Uterus (tissue), 4 donors: ENCODE measurements around the gene PRR11. TPM values are rescaled to one million over a fixed set of nuclear protein-coding genes. Genes with fewer than 3 reads are reported as not detected.

ENCODE experiments used
- DNase-seq, 2 donors: peaks; one replicate each; pipeline ENCODE4 v3.0.0-alpha.2; 2019 to 2020
- H3K27ac ChIP-seq, 2 donors: fragments of 200-600 bp; sonication (generic); 1 replicate in 1 of 2; 2 replicates in 1 of 2; pipeline ENCODE4 v1.5.1; 2016 to 2018
- H3K27me3 ChIP-seq, 2 donors: fragments of 200-600 bp; sonication (generic); one replicate each; pipeline ENCODE4 v1.5.1; 2018 to 2019; ENCODE audit warnings: control low read depth in 1 of 2
- H3K36me3 ChIP-seq, 2 donors: fragments of 200-600 bp; sonication (generic); one replicate each; pipeline ENCODE4 v1.5.1; 2019; ENCODE audit warnings: control low read depth in 1 of 2
- H3K4me1 ChIP-seq, 2 donors: fragments of 200-600 bp; sonication (generic); one replicate each; pipeline ENCODE4 v1.5.1; 2018 to 2019; ENCODE audit warnings: control low read depth in 1 of 2
- H3K4me3 ChIP-seq, 2 donors: fragments of 200-600 bp; sonication (generic); 1 replicate in 1 of 2; 2 replicates in 1 of 2; pipeline ENCODE4 v1.5.1; 2018 to 2019; ENCODE audit warnings: mild to moderate bottlenecking in 1 of 2
- H3K9me3 ChIP-seq, 2 donors: fragments of 200-600 bp; sonication (generic); one replicate each; pipeline ENCODE4 v1.5.1; 2019; ENCODE audit warnings: control low read depth in 1 of 2
- CTCF ChIP-seq, 4 experiments: fragments of 200-600 bp in 2 of 4; fragments of 450-650 bp in 2 of 4; sonication (generic) in 2 of 4; IDR thresholded peaks; one replicate each; pipeline ENCODE4 v1.5.1; 2016 to 2019; ENCODE audit warnings: antibody characterized with exemption in 4 of 4, mild to moderate bottlenecking in 2 of 4, moderate library complexity in 1 of 4
- POLR2A ChIP-seq, 2 donors: fragments of 450-650 bp; IDR thresholded peaks; one replicate each; pipeline ENCODE4 v1.6.1; 2016; ENCODE audit warnings: antibody characterized with exemption in 2 of 2, mild to moderate bottlenecking in 1 of 2, moderate library complexity in 1 of 2
- intact Hi-C: fragments of 100-400 bp; cut with DNase I; formaldehyde crosslinking; loops from one replicate; pipeline ENCODE4 v1.15.1; 2023; ENCODE audit warnings: low total_unique reads
- total RNA-seq, 4 donors: library from RNA; depleted of rRNA in 3 of 4; stranded (reverse); fragments of >200 nt in 3 of 4; gene quantifications; one replicate each; pipeline versions ENCODE4 v1.1.0 to v1.2.4, GENCODE V29; 2014 to 2023
- donor health status: DM: yes; HTN: yes; CAD: no.

Gene PRR11
- total RNA-seq, 4 donors from 2014 or later: 0.26 to 5.5 (median 1.6) TPM; not detected in 1

GRCh38 chr17:59151591-59151990 lies 4.0 kb upstream of the PRR11 start:
- Histone ChIP-seq H3K27ac (no peak overlapping the region), H3K4me1 (no peaks in the 10 kb centered on the region), H3K4me3 (no peak overlapping the region), H3K27me3 (no peaks in the 10 kb centered on the region), H3K36me3 (no peaks in the 10 kb centered on the region), H3K9me3 (no peaks in the 10 kb centered on the region)
- no peak for DNase-seq
- intact Hi-C loops: no loop called here
- no peak for TF ChIP-seq POLR2A (IDR thresholded peaks at IDR 0.05)
- TF ChIP-seq CTCF (IDR thresholded peaks at IDR 0.05): no peak

- Histone ChIP-seq H3K4me3 (no peak overlapping the region), H3K4me1 (no peaks in the 10 kb centered on the region), H3K27me3 (no peaks in the 10 kb centered on the region), H3K9me3 (no peaks in the 10 kb centered on the region), H3K36me3 (no peaks in the 10 kb centered on the region), H3K27ac (peak overlapping the region in 1 of 2 donors; percentile 4)
- intact Hi-C loops: no loop called here
- no peak for DNase-seq
- TF ChIP-seq POLR2A (IDR thresholded peaks at IDR 0.05): no peak
- TF ChIP-seq CTCF (IDR thresholded peaks at IDR 0.05): no peak
These were observed 2.6 kb upstream of the PRR11 start for GRCh38 chr17:59152925-59153324.

- Histone ChIP-seq H3K4me3 (peak overlapping the region; percentile 56 to 65), H3K4me1 (no peaks in the 10 kb centered on the region), H3K9me3 (no peaks in the 10 kb centered on the region), H3K27me3 (no peaks in the 10 kb centered on the region), H3K36me3 (no peaks in the 10 kb centered on the region), H3K27ac (peak overlapping the region; percentile 84 to 86)
- peak; percentile 31 to 33 for DNase-seq
- intact Hi-C loops: no loop called here
- TF ChIP-seq POLR2A (IDR thresholded peaks at IDR 0.05): no peak
- no peak for TF ChIP-seq CTCF (IDR thresholded peaks at IDR 0.05)
These were observed 1.2 kb upstream of the PRR11 start for GRCh38 chr17:59154292-59154720.

- no peaks in the 10 kb centered on the region for H3K4me1 ChIP-seq
- no peaks in the 10 kb centered on the region for H3K27me3 ChIP-seq
- DNase-seq: peak; percentile 95 to 96
- H3K9me3 ChIP-seq: no peaks in the 10 kb centered on the region
- intact Hi-C loops: no loop called here
- TF ChIP-seq CTCF (IDR thresholded peaks at IDR 0.05) (peak in 1 of 4 experiments; percentile 19), POLR2A (IDR thresholded peaks at IDR 0.05) (peak; percentile 16 to 22)
- peak within 1 kb of the TSS; percentile 56 to 65 for H3K4me3 ChIP-seq
- H3K27ac ChIP-seq: peak within 1 kb of the TSS; percentile 84 to 86
- no peaks in the 10 kb centered on the region for H3K36me3 ChIP-seq
These were observed 666 bp upstream of the PRR11 start, which contains the start of gene SKA2 for GRCh38 chr17:59154721-59155438. TSS of gene SKA2 (minus strand) at chr17:59155186. CDS start at chr17:59155163, 23 bp downstream.

- no peak for DNase-seq
- TF ChIP-seq CTCF (IDR thresholded peaks at IDR 0.05) (no peak), POLR2A (IDR thresholded peaks at IDR 0.05) (no peak)
- Histone ChIP-seq H3K4me3 (no peak overlapping the region), H3K36me3 (no peaks in the 10 kb centered on the region), H3K9me3 (no peaks in the 10 kb centered on the region), H3K4me1 (no peaks in the 10 kb centered on the region), H3K27ac (no peak overlapping the region), H3K27me3 (no peaks in the 10 kb centered on the region)
- intact Hi-C loops: no loop called here
These were observed 4.8 kb downstream of the PRR11 start for GRCh38 chr17:59160157-59161025.
